Sciatic nerve (tissue), 2 donors: ENCODE results near the gene APOC3. TPM values are rescaled to one million over a fixed set of nuclear protein-coding genes. Genes with fewer than 3 reads are reported as not detected.
"Not testable (repeated sequence)": the region's sequence is repeated elsewhere in the genome, so short reads cannot be mapped to it uniquely, and the experiment has no call there.

Experiments
- ATAC-seq: fragments of 200-7000 bp; cut with Tn5 transposase; one replicate; pipeline ENCODE4 v1.9.1; 2020; ENCODE audit warnings: mild to moderate bottlenecking, moderate library complexity
- DNase-seq: peaks from one replicate; pipeline ENCODE4 v3.0.0-alpha.2; 2020; ENCODE audit warnings: low spot score
- intact Hi-C: fragments of 100-400 bp; cut with DNase I; formaldehyde crosslinking; loops from one replicate; pipeline ENCODE4 v1.14.2; 2022
- total RNA-seq: library from RNA; stranded (reverse); fragmentation: NEBNext Ultra II Directional; extraction: Animal tissue kit (Norgen Biotek cat#: 25700); gene quantifications from one replicate; pipeline ENCODE4 v1.2.1, GENCODE V29; 2021
- donor health status: DM: no; HTN: no; CAD: no.
- donor health status: DM: no; HTN: no; CAD: no.

Gene APOC3
- total RNA-seq, 1 donor from 2014 or later = not detected

GRCh38 chr11:116825854-116826750, 3.6 kb upstream of the APOC3 start:
- intact Hi-C loops = no loop called here
- no peak for ATAC-seq
- peak; percentile 27 for DNase-seq

GRCh38 chr11:116826751-116827431, 2.8 kb upstream of the APOC3 start:
- DNase-seq = peak; percentile 40
- intact Hi-C loops = no loop called here
- ATAC-seq = no peak

GRCh38 chr11:116827461-116827860, 2.2 kb upstream of the APOC3 start:
- no peak for ATAC-seq
- DNase-seq = no peak
- intact Hi-C loops = no loop called here

GRCh38 chr11:116828632-116829524, 829 bp upstream of the APOC3 start:
- ATAC-seq (no peak), DNase-seq (no peak)
- intact Hi-C loops = no loop called here

GRCh38 chr11:116830184-116830912, 641 bp downstream of the APOC3 start:
- no peak for ATAC-seq
- intact Hi-C loops = loop anchor here (5.0 kb wide), 1 partner anchor 38 kb away; the partner anchor contains the start of gene APOA5
- DNase-seq = no peak

GRCh38 chr11:116831790-116832349, 2.2 kb downstream of the APOC3 start:
- ATAC-seq (no peak), DNase-seq (no peak)
- intact Hi-C loops = loop anchor here (5.0 kb wide), 1 partner anchor 40 kb away; the partner anchor contains the start of gene APOA5

GRCh38 chr11:116832350-116833290, 2.9 kb downstream of the APOC3 start:
- DNase-seq (peak; percentile 31), ATAC-seq (no peak)
- intact Hi-C loops = loop anchor here (5.0 kb wide), 1 partner anchor 40 kb away; the partner anchor contains the start of gene APOA5

GRCh38 chr11:116833491-116833815, 3.7 kb downstream of the APOC3 start:
- intact Hi-C loops = loop anchor here (5.0 kb wide), 1 partner anchor 41 kb away; the partner anchor contains the start of gene APOA5
- ATAC-seq (no peak), DNase-seq (peak; percentile 25)

- intact Hi-C loops = loop anchor here (5.0 kb wide), 1 partner anchor 42 kb away; the partner anchor contains the start of gene APOA5
- DNase-seq = peak; percentile 45
- ATAC-seq = no peak
These were observed 4.3 kb downstream of the APOC3 start for GRCh38 chr11:116833816-116834534.

GRCh38 chr11:116834535-116835041, 4.9 kb downstream of the APOC3 start:
- not testable (repeated sequence) for ATAC-seq, DNase-seq
- intact Hi-C loops = loop anchor here (5.0 kb wide), 1 partner anchor 42 kb away; the partner anchor contains the start of gene APOA5

GRCh38 chr11:116835042-116835772, 5.5 kb downstream of the APOC3 start:
- intact Hi-C loops = no loop called here
- peak; percentile 57 for ATAC-seq
- DNase-seq = peak; percentile 55

- DNase-seq (peak; percentile 89), ATAC-seq (peak; percentile 93)
- intact Hi-C loops = no loop called here
These were observed 6.3 kb downstream of the APOC3 start for GRCh38 chr11:116835791-116836631.

GRCh38 chr11:116836632-116836991, 6.9 kb downstream of the APOC3 start:
- ATAC-seq (no peak), DNase-seq (no peak)
- intact Hi-C loops = no loop called here

- ATAC-seq = no peak
- DNase-seq = no peak
- intact Hi-C loops = no loop called here
These were observed 7.8 kb downstream of the APOC3 start, which contains the start of gene APOA1 for GRCh38 chr11:116837231-116838091. TSS of gene APOA1 (minus strand) at chr11:116837622. CDS start at chr11:116837387, 235 bp downstream.
